ENCODE data around the gene LINGO3. TPM values are rescaled to one million over a fixed set of nuclear protein-coding genes. Genes with fewer than 3 reads are reported as not detected.

LINGO3 gene
- total RNA-seq, 4 donors from 2014 or later: not detected

- no peaks in the 10 kb centered on the region for H3K9me3 ChIP-seq
- H3K36me3 ChIP-seq: peaks cover 25% of the 10 kb centered on the region
- WGBS: 0% methylated on average over 9 of the region's 89 CpGs
- TF ChIP-seq CTCF (IDR thresholded peaks at IDR 0.05): no peak
- peak in 1 of 2 donors; percentile 66 for TF ChIP-seq POLR2A (IDR thresholded peaks at IDR 0.05)
- no peak for TF ChIP-seq EP300 (IDR thresholded peaks at IDR 0.05)
- TF ChIP-seq POLR2AphosphoS5 (IDR thresholded peaks at IDR 0.05): peak; percentile 45 to 71 (median 63)
- H3K4me1 ChIP-seq: peaks cover 65% of the 10 kb centered on the region
- H3K27me3 ChIP-seq: no peaks in the 10 kb centered on the region
- peak within 1 kb of the TSS; percentile 64 for H3K27ac ChIP-seq
- peak within 1 kb of the TSS; percentile 76 for H3K4me3 ChIP-seq
- DNase-seq (ENCODE audit: low spot score in 2 of 2): peak; percentile 93 to 94
Observed at GRCh38 chr19:2328401-2329148, 20.6 kb upstream of the LINGO3 start, which contains the start of the genes LSM7 and SPPL2B. Gene LSM7, minus strand, starts transcription at chr19:2328586. Its CDS starts 20 bp downstream, at chr19:2328566. Gene SPPL2B, plus strand, starts transcription at chr19:2328684. Its CDS starts 26 bp downstream, at chr19:2328710.

GRCh38 chr19:2327773-2328400 is 19.9 kb upstream of the LINGO3 start:
- peaks cover 32% of the 10 kb centered on the region for H3K36me3 ChIP-seq
- no peak for DNase-seq (ENCODE audit: low spot score in 2 of 2)
- TF ChIP-seq POLR2AphosphoS5 (IDR thresholded peaks at IDR 0.05): no peak
- TF ChIP-seq EP300 (IDR thresholded peaks at IDR 0.05): no peak
- TF ChIP-seq CTCF (IDR thresholded peaks at IDR 0.05): no peak
- no peak for TF ChIP-seq POLR2A (IDR thresholded peaks at IDR 0.05)
- peak overlapping the region; percentile 64 for H3K27ac ChIP-seq
- WGBS: 1% methylated on average over 18 of the region's 18 CpGs
- H3K9me3 ChIP-seq: no peaks in the 10 kb centered on the region
- H3K4me3 ChIP-seq: peak overlapping the region; percentile 76
- H3K4me1 ChIP-seq: peaks cover 60% of the 10 kb centered on the region
- H3K27me3 ChIP-seq: no peaks in the 10 kb centered on the region

GRCh38 chr19:2326699-2327360 is 18.9 kb upstream of the LINGO3 start:
- Histone ChIP-seq H3K36me3 (peaks cover 43% of the 10 kb centered on the region), H3K4me3 (peak overlapping the region; percentile 76), H3K9me3 (no peaks in the 10 kb centered on the region), H3K4me1 (peaks cover 50% of the 10 kb centered on the region), H3K27me3 (no peaks in the 10 kb centered on the region), H3K27ac (no peak overlapping the region)
- no peak for TF ChIP-seq EP300 (IDR thresholded peaks at IDR 0.05)
- TF ChIP-seq POLR2A (IDR thresholded peaks at IDR 0.05): no peak
- TF ChIP-seq CTCF (IDR thresholded peaks at IDR 0.05): no peak
- no peak for TF ChIP-seq POLR2AphosphoS5 (IDR thresholded peaks at IDR 0.05)
- 85% methylated on average over 16 of the region's 16 CpGs for WGBS
- DNase-seq (ENCODE audit: low spot score in 2 of 2): no peak

GRCh38 chr19:2325281-2326046 is 17.5 kb upstream of the LINGO3 start:
- H3K4me1 ChIP-seq: peaks cover 38% of the 10 kb centered on the region
- H3K4me3 ChIP-seq: no peak overlapping the region
- TF ChIP-seq POLR2A (IDR thresholded peaks at IDR 0.05) (no peak), POLR2AphosphoS5 (IDR thresholded peaks at IDR 0.05) (no peak), CTCF (IDR thresholded peaks at IDR 0.05) (no peak), EP300 (IDR thresholded peaks at IDR 0.05) (no peak)
- H3K27ac ChIP-seq: no peak overlapping the region
- H3K9me3 ChIP-seq: no peaks in the 10 kb centered on the region
- peaks cover 48% of the 10 kb centered on the region for H3K36me3 ChIP-seq
- 81% methylated on average over 19 of the region's 29 CpGs for WGBS
- no peak for DNase-seq (ENCODE audit: low spot score in 2 of 2)
- no peaks in the 10 kb centered on the region for H3K27me3 ChIP-seq

Measured in suprapubic skin (tissue), 4 donors.